Measurements from ENCODE around the gene TPD52L2.
"Not testable (repeated sequence)": the region's sequence is repeated elsewhere in the genome, so short reads cannot be mapped to it uniquely, and the experiment has no call there.

The TPD52L2 gene

DNA sequence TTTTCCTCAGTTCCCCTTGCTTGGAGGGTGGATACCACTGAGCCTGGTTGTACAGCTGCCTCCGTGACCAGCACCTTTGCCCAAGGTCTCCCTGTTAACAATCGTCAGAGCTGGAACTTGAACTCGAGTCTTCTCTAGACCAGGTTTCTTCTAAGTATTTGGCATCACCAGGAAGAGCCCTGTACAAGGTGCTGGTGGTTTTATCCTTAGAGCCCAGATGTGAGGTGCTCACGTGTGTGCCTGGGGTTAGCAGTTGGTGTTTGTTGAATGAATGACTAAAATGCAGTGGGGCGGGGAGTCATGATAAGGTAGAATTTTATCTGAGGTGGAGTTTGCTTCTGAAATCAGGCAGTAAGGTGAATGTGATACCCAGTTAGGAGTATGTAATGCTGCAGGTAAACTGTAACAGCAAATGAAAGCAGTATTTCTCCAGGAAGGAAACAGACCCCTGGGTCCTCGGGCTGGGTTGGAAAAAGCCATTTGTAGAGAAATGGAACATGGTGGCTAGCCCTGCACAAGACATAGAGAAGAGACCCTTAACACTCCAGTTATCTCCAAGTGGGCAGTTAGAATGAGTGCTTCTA, 33.0 kb downstream of the TPD52L2 start:
- DNase-seq: no peak

DNA sequence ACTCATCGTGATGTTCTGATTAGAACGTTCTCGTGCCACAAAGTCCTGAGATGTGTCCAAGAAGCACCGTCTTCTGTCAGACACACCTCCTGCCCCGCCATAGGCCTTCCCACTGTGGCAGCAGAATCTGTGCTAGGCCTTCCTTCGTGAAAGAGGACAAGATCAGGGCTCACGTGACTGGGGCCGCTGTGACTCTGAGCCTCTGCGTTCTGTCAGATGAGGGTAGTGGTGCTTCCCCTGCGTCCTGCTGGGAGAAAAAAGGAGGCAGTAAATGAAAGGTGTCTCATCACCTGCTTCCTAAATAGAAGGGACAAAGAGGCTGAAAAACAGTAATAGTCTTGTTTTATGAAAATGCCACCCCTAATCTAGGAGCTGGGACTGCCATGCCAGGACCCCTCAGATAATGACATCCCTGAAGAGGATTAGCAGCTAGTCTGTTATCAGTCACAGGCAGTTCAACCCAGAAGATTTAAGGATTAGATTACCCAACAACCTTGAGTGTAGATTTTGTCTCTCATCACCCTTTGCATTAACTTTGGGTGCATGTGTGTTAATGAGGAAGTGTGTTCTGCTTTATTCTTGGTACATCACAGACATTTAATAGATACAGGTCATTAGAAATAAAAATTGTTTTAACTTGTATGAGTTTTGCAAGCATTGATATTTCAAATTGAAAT, 34.0 kb downstream of the TPD52L2 start:
- DNase-seq: peak in 5 of 6 experiments; percentile 5 to 31 (median 17)

DNA sequence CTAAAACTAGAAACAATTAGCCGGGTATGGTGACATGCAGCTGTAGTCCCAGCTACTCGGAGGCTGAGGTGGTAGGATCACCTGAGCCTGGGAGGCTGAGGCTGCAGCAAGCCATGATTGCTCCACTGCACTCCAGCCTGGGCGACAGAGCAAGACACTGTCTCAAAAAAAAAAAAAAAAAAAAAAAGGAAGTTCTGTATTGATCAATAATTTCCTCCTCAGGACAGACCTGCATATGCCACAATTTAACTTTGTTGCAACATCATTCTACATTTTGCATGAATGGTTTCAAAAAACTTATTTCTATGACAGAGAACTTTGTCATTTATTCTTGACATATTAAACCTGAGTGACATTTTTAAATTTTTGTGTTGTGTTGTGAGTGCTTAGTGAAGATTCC, 35.3 kb downstream of the TPD52L2 start:
- no peak for DNase-seq

GRCh38 chr20:63903796-63904561, 38.9 kb downstream of the TPD52L2 start:
- no peak for DNase-seq

GRCh38 chr20:63908008-63908682, 43.1 kb downstream of the TPD52L2 start:
- DNase-seq: no peak

- DNase-seq: no peak
Measured at GRCh38 chr20:63911176-63911575, 46.1 kb downstream of the TPD52L2 start.

DNA sequence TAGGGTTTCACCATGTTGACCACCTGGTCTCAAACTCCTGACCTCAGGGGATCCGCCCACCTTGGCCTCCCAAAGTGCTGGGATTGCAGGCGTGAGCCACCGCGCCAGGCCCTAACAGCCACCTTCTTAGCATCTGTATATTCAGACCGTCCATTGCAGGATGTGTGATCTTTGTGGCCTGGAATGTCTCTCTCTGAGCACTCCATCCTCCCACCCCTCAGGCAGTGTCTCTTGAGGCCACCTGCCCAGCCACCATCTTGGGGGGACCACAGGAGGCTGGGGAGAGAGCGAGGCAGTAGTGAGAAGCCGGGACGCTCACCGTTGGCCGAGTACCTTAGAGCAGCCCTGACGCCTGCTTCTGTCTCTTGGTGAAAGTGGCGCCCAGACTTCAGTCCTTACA, 48.7 kb downstream of the TPD52L2 start:
- no peak for DNase-seq

- no peak for DNase-seq
Measured at GRCh38 chr20:63915471-63915870, 50.4 kb downstream of the TPD52L2 start.

DNA sequence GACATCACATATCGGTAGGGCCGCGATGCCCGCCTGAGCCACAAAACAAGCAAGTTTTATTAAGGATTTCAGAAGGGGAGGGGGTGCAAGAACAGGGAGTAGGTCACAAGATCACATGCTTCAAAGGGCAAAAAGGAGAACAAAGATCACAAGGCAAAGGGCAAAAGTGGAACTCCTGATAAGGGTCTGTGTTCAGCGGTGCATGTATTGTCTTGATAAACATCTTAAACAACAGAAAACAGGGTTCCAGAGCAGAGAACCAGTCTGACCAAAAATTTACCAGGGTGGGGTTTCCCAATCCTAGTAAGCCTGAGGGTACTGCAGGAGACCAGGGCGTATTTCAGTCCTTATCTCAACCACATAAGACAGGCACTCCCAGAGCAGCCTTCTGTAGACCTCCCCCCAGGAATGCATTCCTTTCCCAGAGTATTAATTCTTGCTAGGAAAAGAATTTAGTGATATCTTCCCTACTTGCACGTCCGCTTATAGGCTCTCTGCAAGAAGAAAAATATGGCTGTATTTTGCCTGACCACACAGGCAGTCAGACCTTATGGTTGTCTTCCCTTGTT, 51.4 kb downstream of the TPD52L2 start:
- DNase-seq: not testable (repeated sequence)

DNA sequence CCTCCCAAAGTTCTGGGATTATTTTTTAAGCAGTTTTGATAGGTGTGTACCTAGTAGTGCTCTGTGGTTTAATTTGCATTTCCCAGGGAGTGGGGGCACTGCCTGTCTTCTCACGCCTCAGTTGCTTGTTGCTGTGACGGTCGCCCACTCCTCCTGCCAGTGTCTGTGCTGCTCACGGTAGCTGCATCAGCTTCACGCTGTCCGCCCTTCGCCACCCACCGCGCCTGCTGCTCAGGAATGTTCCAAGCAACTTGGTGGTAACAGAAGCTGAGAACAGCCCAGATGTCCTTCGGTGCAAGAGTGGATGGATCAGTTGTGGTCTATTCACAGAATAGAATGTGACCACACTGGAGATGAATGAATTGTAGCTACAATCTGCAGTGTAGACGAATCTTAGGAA, 52.7 kb downstream of the TPD52L2 start:
- DNase-seq: no peak

GRCh38 chr20:63919130-63919529, 54.1 kb downstream of the TPD52L2 start:
- DNase-seq: no peak

DNA sequence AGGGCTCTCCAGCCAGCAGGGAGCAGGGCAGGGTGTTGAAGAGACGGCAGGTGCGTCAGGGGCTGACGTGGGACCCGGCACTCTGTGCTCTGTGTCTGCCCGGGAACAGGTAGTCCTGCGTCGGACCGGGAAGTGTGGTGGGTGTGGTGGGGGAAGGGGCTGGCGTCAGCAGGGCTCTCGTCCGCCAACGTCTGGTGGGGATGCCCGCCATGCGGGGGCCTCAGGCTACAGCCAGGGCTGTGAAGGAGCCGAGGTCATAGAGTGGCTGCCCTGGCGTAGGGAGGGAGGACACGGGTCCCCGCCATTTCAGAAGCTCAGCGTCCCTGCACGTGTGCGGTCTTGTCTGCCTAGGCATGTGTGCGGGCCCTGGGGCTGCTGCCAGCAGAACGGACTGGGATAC, 55.2 kb downstream of the TPD52L2 start:
- DNase-seq: no peak

GRCh38 chr20:63923651-63924050, 58.6 kb downstream of the TPD52L2 start:
- DNase-seq: no peak

- DNase-seq: no peak
Measured at GRCh38 chr20:63924241-63924640, 59.2 kb downstream of the TPD52L2 start.

DNA sequence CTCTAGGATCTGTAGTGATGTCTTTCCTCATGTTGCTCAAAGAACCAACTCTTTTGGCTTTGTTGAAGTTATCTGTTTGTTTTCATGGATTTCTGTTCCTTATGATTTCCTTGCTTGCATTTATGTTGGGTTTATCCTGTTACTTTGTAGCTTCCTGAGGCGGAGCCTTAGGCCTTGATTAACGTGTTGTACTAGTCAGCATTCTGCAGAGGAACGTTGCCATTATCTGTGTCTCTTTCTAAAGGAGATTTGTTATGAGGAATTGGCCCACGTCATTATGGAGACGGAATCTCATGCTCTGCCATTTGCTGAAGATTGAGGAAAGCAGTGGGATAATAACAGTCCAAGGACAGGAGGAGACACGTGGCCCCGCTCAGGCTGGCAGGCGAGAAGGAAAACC, 61.2 kb downstream of the TPD52L2 start:
- no peak for DNase-seq

- DNase-seq: no peak
Measured at GRCh38 chr20:63929071-63929470, 64.0 kb downstream of the TPD52L2 start.

DNA sequence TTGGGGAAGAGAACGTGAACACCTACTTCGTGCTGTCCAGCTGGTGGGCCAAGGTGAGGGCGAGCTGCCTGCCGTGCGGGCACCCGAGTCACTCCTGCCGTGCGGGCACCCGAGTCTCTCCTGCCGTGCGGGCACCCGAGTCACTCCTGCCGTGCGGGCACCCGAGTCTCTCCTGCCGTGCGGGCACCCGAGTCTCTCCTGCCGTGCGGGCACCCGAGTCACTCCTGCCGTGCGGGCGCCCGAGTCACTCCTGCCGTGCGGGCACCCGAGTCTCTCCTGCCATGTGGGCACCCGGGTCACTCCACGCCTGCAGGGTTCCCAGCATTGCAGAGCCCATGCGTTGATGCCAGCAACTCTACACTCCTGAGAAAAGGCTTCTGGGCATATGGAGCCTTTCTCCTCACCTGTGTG, 64.4 kb downstream of the TPD52L2 start:
- DNase-seq: not testable (repeated sequence)

DNA sequence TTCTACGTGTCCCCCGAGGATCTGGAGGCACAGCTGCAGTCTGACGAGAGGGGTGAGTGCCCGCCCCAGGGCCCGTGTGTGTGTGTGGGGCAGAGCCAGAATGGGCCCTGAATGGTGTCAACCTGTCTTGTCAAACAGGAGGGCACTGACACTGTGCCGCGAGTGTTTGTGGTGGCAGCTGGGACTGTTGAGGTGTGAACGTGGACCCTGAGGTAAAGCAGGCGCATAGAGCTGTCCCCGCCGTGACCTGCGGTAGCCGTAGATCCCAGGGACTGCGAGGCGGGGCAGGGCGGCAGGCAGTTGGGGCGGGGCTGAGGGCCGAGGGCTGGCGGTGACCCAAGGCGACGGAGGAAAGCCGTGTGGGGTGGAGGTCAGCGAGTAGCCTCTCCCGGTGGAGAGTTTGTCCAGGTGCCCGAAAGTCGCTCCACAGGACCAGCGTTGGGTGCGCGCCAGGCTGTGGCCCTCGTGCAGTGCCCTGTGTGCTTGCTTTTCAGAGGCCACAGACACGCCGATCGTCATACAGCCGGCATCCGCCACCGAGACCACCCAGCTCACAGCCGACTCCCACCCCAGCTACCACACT, 66.0 kb downstream of the TPD52L2 start:
- no peak for DNase-seq

DNA sequence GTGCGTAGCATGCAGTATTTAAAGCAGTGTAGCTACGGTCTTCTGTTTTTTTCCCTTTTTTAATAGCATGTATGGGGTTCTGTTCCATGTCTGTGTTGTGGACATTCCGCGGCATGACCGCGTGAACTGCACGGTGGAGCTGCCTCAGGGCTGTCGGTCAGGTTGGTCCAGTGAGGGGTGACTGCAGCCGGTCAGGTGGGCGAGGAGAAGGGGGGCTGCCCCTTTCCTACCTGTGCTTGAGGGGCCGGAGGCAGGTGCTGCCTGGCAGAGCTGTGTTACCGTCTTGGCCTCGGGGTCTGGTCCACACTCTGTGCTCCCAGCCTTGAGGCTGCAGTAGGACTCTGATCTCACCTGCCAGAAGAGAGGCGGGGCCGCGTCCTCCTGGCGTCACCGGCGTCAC, 66.7 kb downstream of the TPD52L2 start:
- DNase-seq: no peak

GRCh38 chr20:63932606-63933160, 67.6 kb downstream of the TPD52L2 start:
- no peak for DNase-seq

GRCh38 chr20:63933646-63934045, 68.6 kb downstream of the TPD52L2 start:
- no peak for DNase-seq

- DNase-seq: no peak
Measured at GRCh38 chr20:63934271-63935068, 69.4 kb downstream of the TPD52L2 start.
